GM18909 (cell line): Measurements from ENCODE around the gene MR1.
A peak's percentile ranks its signal among the peaks of the same experiment; 100 is the strongest.
"Not testable (repeated sequence)": the region's sequence is repeated elsewhere in the genome, so short reads cannot be mapped to it uniquely, and the experiment has no call there.

Experiments
- ATAC-seq: cut with Tn5 transposase; IDR thresholded peaks from one replicate; pipeline ENCODE4 v1.9.1; 2021; ENCODE audit warnings: mild to moderate bottlenecking; ENCODE audit not compliant: unreplicated experiment, poor library complexity

Gene MR1

DNA sequence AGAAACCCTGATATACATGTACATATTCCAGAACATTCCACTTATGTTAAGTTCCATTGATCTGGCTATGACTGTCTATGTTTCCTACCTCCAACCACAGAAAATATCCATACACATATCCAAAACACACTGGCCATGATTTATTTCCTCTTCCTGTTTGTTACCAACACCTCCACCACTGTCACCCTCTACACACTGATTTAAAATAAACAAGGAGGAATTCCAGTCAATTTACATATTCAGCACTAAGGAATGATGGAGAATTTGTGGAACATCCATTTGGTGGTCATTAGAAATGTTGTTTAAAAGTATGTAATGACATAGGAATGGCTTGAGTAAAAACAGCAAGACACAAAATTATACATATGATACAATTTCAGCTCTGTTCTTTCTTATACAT is 5.6 kb upstream of the MR1 start:
- ATAC-seq, result no peak

DNA sequence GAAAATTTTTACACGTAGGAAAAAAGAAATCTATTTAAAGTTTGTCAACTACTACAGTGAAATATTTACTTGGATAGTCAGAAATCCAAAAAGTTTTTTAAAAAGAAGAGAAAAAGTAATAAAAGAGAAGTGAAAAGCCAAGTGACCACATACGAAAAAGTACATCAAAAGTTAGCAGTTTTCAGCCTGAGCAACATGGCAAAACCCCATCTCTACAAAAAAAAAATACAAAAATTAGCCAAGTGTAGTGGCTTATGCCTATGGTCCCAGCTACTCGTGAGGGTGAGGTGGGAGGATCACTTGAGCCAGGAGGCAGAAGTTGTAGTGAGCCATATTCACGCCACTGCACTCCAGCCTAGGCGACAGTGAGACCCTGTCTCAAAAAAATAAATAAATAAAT is 5.2 kb upstream of the MR1 start:
- no peak for ATAC-seq

DNA sequence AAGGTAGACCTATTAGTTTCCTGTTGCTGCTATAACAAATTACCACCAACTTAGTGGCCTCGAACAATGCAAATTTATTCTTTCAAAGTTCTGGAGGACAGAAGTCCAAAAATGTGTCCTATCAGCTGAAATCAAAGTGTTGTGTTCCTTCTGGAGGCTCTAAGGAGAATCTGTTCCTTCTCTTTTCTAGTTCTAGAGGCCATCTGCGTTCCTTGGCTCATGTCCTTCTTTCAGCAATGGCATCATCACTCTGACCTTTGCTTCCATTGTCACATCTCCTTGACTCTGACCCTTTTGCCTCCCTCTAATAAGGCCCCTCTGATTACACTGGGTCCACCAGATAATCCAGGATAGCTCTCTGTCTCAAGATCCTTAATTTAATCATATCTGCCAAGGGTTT is 1.2 kb upstream of the MR1 start:
- ATAC-seq, result no peak

DNA sequence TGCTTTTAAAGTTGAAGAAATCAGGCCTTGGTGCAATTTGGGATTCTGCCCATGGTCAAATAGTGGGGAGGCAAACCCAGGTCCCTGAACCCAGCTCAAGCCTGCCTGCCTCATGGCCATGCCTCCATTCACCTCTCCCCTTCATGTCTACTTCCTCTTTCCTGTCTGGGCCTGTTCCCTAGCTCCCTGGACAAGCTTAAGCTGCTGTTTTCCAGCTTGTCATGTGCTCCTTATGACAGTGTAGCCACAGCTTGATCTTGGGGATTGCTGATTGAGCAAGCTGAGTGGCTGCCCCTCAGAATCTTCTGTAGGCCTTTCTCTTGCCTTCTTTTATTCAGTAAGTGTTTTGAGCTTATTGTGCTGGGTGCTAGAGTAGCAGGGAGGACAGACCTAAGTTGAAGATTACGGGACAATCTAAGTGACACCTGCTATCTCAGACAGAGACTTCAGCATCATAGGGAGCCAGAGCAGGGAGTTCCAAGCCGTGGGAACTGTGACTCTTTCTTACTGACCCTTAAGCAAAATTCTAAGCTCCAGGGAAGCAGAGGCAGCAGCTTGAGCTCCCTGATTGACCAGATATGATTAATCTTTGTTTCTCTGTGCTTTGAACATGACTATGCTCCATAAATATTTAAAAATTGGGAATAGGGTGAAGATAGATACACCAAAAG is 520 bp upstream of the MR1 start:
- ATAC-seq, result peak; percentile 25

DNA sequence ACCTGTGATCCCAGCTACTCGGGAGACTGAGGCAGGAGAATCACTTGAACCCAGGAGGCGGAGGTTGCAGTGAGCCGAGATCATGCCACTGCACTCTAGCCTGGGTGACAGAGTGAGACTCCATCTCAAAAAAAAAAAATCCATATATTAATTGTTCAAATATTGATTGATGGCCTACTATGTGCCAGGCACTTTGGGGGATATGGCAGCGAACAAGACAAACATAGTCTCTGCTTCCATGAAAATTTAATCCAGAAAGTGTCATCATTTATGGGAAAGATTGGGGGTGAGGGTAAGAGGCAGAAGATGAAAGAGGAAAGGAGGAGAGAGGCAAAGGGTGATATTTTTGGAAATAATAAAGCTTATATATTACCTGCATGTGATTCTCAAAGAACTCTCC is 1.4 kb downstream of the MR1 start:
- ATAC-seq, result not testable (repeated sequence)

DNA sequence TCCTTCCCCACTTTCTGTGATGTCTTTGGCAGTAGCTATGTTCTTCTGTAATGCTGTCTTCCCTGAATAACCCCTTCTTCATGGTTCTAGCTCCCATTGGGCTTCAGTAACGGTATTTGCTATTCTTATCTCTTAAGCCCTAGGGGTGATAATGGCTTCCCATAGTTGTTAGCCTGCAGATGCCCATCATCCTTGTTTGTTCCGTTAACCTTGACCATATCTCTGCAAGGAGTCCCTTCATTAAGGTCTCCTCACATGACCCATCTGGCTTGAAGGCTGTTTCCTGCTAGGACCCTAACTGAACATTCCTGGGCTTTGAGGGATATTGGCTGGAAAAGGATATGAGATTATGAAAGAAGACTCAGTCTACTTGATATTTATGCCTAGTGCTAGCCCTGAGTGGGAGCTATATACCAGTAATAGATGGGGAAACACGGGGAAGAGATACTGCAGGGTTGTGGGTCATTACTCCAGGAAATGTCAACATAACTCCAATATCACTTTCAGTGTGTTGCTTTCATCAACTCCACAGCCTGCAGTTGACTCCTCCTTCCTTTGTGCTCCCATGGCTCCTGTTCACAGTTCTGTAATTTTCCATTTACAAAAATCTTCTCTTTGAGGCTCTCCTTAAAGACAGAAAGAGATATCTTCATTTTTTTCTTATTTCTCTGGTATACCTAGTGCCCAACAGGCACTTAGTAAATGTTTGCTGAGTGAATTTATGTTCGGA is 2.5 kb downstream of the MR1 start:
- ATAC-seq, result no peak

DNA sequence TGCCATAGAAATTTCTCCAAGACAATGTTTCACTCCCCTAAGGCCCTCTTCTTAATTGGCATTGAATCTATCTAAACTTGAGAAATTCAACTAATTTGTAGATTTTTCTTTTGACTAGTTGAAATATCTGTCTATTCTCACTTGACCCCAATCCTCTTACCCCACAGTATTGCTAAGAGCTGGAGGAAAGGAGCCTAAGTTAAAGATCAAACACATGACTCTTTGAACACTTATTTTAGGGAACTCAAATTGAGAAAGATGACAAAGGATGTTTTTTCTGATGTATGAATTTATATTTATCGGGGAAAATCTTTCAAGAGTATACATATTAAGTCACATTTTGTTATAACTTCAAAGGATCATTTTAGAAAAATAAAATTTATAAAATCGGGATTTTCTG is 3.6 kb downstream of the MR1 start:
- ATAC-seq, result no peak

DNA sequence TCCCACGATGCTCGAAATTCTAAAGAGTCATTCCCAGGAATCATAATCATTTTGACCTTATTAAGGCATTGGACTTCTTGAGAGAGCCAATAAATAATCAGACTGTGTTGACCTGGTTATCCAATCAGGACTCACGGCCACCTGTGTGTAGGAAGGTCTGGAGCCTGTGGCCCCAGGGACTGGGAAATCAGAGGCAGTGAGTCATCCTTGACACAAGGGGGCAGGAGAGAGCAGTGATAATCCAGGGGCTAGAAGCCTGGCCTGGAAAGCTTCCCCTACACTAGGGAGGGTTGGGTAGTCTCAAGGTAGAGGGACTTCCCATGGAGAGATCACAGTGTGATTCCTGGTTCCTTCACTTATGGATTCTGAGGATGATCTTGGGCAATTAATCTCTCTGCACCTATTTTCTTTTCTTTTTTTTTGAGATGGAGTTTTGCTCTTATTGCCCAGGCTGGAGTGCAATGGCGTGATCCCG is 4.7 kb downstream of the MR1 start:
- peak; percentile 46 for ATAC-seq

DNA sequence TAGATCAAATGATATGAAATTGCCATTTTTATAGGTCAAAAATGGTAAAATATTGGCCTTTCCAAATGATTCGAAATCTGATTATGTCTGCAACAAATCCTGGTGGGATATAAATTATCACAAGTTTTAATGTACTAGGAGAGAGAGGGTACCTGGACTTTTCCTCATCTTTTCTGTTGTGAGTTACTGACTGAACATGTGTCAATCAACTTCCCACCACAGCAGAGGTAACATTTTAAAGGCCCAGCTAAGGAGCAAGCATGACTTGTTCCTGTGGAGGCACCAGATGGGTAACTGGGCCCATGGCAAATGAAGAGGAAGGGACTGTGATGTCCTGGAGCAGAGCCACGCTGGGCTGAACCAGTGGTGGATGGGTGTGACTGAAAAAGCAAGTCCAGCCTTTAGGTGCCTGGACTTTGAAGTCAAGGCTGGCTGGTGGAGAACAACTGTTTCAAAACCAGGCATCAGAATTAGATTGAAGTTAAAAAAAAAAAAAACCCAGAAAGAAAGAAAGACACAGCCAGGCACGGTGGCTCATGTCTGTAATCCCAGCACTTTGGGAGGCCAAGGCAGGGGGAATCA is 6.6 kb downstream of the MR1 start:
- no peak for ATAC-seq

DNA sequence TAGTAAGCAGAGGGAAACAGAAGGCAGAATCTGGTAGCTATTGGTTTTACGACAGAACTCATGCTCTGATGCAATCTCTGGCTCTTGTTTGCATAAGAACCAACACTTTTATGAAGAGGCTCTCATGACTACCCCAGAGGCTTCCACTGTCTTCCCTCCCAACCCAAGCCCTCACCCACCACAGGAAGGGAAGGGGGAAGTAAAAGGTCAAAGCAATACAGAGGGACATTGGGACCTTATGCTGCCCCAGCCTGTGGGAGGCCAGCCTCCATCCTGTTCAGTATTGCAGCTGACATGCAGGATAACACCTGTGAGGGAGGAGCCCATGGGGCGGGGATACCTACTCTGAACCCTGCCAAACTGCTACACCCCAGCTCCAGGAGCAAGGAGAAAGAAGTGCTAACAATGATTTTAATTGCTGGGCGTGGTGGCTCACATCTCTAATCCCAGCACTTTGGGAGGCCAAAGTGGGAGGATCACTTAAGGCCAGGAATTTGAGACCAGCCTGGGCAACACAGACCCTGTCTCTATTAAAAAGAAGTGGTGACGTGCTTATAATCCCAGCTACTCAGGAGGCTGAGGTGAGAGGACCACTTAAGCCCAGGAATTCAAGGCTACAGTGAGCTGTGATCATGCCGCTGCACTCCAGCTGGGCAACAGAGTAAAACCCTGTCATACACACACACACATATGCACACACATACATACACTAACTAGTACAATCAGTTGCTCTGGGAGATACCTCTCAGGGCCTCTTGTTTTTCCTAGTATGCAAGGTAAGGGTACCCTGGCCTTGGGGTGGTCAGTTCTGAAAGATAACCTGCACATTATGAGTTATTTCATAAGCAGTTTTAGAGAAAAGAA is 9.5 kb downstream of the MR1 start:
- no peak for ATAC-seq

DNA sequence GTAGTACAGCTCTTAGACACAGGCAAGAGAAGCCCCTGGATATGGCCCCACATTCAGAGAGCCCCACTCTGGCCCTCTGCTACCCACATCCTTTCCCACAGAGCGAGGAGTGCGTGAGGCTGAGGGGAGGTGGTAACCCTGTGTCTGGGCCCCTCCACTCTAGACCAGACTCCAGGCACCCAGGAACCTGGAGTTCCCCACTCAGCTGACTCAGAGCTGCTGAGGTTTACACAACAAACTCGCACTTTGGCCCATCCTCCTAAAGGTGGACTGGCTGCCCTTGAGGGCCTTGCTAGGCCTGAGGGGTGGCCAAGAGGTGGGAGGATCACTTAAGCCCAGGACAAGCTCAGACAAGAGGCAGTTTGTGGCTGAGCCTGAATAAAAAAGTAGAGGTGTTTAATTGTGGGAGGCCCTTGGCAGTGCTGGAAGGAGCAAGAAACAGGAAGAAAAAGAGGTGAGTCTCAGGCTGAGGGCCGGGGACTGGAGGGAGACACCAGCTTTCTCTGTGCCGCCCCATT is 10.7 kb downstream of the MR1 start:
- ATAC-seq, result peak; percentile 90

DNA sequence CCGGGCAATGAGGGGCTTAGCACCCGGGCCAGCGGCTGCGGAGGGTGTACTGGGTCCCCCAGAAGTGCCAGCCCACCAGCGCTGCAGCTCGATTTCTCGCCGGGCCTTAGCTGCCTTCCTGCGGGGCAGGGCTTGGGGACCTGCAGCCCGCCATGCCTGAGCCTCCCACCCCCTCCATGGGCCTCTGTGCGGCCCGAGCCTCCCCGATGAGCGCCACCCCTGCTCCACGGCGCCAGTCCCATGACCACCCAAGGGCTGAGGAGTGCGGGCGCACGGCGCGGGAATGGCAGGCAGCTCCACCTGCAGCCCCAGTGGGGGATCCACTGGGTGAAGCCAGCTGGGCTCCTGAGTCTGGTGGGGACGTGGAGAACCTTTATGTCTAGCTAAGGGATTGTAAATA is 12.2 kb downstream of the MR1 start:
- ATAC-seq, result not testable (repeated sequence)

DNA sequence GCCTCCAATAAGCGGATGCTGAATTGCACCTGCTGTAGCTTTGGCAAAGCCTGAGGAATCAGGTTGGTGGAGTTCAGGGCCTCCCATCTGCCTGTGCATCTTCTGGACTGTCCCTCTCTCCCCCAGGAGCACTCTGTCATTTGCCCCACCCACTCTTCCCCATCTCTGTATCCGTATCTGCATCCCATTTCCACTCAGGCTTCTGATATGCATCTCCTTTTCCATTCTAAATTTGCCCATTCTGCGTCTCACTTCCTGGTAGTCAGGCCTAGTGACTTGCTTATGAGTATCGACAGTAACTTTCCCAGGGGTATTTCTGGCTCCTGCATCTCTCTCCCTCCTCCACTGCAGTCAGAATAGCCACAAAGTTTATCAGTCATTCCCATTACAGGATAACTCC is 15.6 kb downstream of the MR1 start:
- no peak for ATAC-seq

DNA sequence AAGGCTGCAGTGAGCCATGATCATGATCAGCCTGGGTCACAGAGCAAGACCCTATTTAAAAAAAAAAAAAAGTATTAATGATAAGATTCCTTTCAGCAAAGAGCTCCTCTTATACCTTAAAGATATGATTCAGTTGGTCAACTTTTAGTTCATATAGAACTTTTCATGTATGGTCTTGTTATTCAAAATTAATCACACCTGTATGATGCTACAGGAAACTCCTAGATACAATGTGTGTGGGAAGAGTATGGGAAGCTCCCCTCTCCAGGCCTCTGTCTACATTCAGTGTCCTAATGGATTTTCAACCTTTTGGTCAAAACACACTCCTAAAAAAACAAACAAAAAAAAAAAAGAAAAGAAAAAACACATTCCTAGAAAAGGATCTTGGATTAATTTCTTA is 17.1 kb downstream of the MR1 start:
- ATAC-seq, result no peak

DNA sequence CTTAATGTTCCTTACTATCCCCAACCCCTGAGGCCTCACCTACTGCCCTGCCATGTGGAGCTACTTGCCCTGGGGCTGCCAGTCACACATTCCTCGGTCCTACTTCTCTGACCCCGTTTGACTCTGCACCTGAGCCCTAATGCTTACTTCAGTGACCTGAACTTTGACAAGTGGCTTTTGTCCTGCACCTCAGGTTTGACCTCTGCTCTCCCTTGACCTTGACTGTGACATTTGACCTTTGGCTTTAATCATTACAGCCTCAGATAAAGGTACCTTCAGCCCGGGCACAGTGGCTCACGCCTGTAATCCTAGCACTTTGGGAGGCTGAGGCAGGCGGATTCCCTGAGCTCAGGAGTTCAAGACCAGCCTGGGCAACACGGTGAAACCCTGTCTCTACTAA is 22.8 kb downstream of the MR1 start:
- ATAC-seq, result no peak

DNA sequence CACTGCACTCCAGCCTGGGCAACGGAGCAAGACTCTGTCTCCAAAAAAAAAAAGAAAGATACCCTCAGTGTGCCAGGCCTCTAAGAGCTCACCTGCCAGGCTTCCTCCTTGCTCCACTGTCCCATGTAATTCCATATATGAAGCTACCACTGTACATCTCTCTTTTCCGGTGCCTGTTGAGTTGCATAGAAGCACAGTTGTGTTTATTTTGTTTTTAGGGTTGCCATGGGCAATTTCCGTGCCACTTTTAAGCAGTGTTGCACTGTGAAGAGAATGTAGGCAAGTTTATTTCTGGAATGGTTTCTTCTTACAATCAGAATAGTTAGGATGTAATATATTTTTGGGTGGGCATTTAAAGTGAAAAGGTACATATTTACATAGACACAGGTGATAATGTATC is 23.3 kb downstream of the MR1 start:
- no peak for ATAC-seq

DNA sequence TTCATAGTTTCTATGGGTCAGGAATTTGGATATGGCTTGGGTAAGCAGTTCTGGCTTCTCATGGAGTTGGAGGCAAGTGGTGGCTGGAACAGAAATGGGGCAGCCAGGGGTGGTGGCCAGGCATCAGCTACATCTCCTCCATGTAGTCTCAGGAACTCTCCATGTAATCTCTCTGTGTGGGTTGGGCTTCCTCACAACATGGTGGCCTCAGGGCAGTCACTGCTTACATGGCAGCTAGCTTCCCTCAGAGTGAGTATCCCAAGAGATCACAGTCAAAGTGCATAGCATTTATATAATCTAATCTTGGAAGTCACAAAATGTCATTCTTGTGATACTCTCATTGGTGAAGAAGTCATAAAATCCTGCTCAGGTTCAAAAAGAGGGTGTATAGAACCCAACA is 25.7 kb downstream of the MR1 start:
- ATAC-seq, result no peak

DNA sequence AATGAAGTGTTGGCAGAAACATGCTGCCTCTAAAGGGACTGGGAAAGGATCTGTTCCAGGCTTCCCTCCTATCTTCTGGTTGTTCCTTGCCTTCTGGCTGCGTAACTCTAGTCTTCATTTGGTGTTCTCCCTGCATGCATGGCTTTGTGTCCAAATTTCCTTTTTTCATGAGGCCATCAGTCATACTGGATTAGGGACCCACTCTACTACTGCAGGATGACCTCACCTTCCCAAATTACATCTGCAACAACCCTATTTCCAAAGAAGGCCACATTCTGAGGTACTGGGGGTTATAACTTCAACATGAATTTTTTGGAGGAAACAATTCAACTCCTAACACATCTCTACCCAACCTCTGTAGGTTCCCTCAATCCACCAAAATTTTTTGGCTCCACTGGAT is 26.3 kb downstream of the MR1 start:
- ATAC-seq, result no peak

DNA sequence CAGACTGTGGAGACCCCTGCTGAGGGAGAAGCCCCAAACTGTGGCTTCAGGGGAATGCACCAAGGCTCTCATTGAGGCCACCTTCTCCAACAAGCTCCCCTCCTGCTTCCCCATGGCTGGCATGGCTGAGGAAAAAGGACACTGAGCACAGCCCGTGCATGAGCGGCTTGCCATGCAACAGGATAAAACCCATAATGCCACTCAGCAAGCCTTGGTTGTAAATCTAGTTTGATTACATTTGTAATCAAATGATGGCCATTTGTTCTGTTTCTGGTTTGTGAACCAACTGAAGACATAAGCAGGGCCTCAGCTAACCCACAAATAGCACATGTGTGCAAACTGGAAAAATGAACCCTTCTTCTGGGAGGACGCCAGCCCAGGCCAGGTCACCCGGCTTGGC is 27.2 kb downstream of the MR1 start:
- not testable (repeated sequence) for ATAC-seq

DNA sequence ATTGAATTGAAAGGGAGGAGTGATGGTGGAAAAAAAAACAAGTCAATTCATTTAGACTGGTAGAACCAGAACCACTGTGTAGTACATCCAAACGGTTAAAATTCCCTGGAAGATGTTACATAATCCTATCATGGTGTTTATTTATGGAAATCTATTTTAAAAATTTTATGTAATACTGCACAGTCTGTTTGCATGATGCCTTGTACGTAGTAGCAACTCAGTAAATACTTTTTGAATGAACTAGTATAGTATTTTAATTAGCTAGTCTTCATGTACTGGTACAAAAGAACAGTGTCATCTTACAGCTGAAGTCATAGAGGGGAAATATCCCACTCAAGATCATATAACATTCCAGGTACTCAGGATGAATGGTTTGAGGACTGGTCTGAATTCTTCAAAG is 27.7 kb downstream of the MR1 start:
- ATAC-seq, result no peak
